A549 treated with CpdA at 1 μM for 4 hours (cell line): Measurements from ENCODE around the gene GIMAP4. TPM values are rescaled to one million over a fixed set of nuclear protein-coding genes. Genes with fewer than 3 reads are reported as not detected.

Experiments used
- total RNA-seq: library from RNA; stranded (reverse); fragments of 200-300 nt; extraction: Qiagen RNA extraction; gene quantifications from 5 replicates; pipeline ENCODE4 v1.2.3, GENCODE V29; 2022; ENCODE audit warnings: low read depth

The GIMAP4 gene
- not detected in 5 replicates for total RNA-seq

GRCh38 chr7:150567169-150567568 lies at the start of gene GIMAP4:
Gene GIMAP4, plus strand, starts transcription at chr7:150567390. Its CDS starts 2,512 bp downstream, at chr7:150569902.

Other genes with a start within 250 kb of the GIMAP4 start
- gene LRRC61, start 244.0 kb upstream of the GIMAP4 start, total RNA-seq = 0.03 to 0.34 TPM (median 0.09 TPM) in 4 of 5 replicates, not detected in the other
- 0.14 TPM in 1 of 5 replicates, not detected in the others for gene ACTR3C, start 243.8 kb upstream of the GIMAP4 start, total RNA-seq
- gene RARRES2, start 225.8 kb upstream of the GIMAP4 start, total RNA-seq = not detected in 5 replicates
- gene REPIN1, start 198.6 kb upstream of the GIMAP4 start, total RNA-seq = 66.5 to 90.9 TPM (median 88.2 TPM) in 5 replicates
- gene ZNF775, start 188.1 kb upstream of the GIMAP4 start, total RNA-seq = 4.3 to 7.4 TPM (median 6.8 TPM) in 5 replicates
- gene GIMAP8, start 116.8 kb upstream of the GIMAP4 start, total RNA-seq = not detected in 5 replicates
- gene GIMAP7, start 52.5 kb upstream of the GIMAP4 start, total RNA-seq = not detected in 5 replicates
- gene GIMAP6, start 65.0 kb downstream of the GIMAP4 start, total RNA-seq = not detected in 5 replicates
- gene GIMAP2, start 118.3 kb downstream of the GIMAP4 start, total RNA-seq = not detected in 5 replicates
- not detected in 5 replicates for gene GIMAP1, start 149.2 kb downstream of the GIMAP4 start, total RNA-seq
- gene GIMAP5, start 170.0 kb downstream of the GIMAP4 start, total RNA-seq = not detected in 5 replicates
- 0.05 to 0.28 TPM in 2 of 5 replicates, not detected in the others for gene TMEM176B, start 233.0 kb downstream of the GIMAP4 start, total RNA-seq
- gene TMEM176A, start 233.4 kb downstream of the GIMAP4 start, total RNA-seq = 0.03 to 0.15 TPM in 2 of 5 replicates, not detected in the others